ENCODE results near the gene GSAP. TPM values are rescaled to one million over a fixed set of nuclear protein-coding genes. Genes with fewer than 3 reads are reported as not detected.

The GSAP gene
- total RNA-seq, 2 donors from 2014 or later, result 3.7 to 7.7 TPM

- Histone ChIP-seq H3K9ac (ENCODE audit: low read depth in 2 of 2, low read length in 2 of 2) (no peak overlapping the region), H3K36me3 (no peaks in the 10 kb centered on the region), H3K4me1 (no peaks in the 10 kb centered on the region), H3K9me3 (no peaks in the 10 kb centered on the region), H3K27me3 (no peaks in the 10 kb centered on the region), H3K27ac (no peak overlapping the region), H3K4me3 (no peak overlapping the region)
- intact Hi-C loops (cut with DNase I), result no loop called here
- no peak for DNase-seq
- TF ChIP-seq CTCF (IDR thresholded peaks at IDR 0.05), result no peak
Measured at GRCh38 chr7:77427996-77428603, 12.0 kb upstream of the GSAP start.

- intact Hi-C loops (cut with DNase I), result no loop called here
- Histone ChIP-seq H3K4me3 (no peak overlapping the region), H3K9ac (ENCODE audit: low read depth in 2 of 2, low read length in 2 of 2) (no peak overlapping the region)
Measured at GRCh38 chr7:77426521-77427051, 10.4 kb upstream of the GSAP start.

GRCh38 chr7:77426052-77426404, 9.9 kb upstream of the GSAP start:
- Histone ChIP-seq H3K9me3 (no peaks in the 10 kb centered on the region), H3K27ac (no peak overlapping the region), H3K9ac (ENCODE audit: low read depth in 2 of 2, low read length in 2 of 2) (no peak overlapping the region), H3K4me1 (no peaks in the 10 kb centered on the region), H3K4me3 (no peak overlapping the region), H3K36me3 (no peaks in the 10 kb centered on the region), H3K27me3 (no peaks in the 10 kb centered on the region)
- DNase-seq, result no peak
- intact Hi-C loops (cut with DNase I), result no loop called here
- TF ChIP-seq CTCF (IDR thresholded peaks at IDR 0.05), result no peak

More at GRCh38 chr7:77426521-77427051, 10.4 kb upstream of the GSAP start:
- DNase-seq, result no peak
- no peak for TF ChIP-seq CTCF (IDR thresholded peaks at IDR 0.05)
- no peaks in the 10 kb centered on the region for H3K27me3 ChIP-seq
- H3K4me1 ChIP-seq, result no peaks in the 10 kb centered on the region
- H3K27ac ChIP-seq, result no peak overlapping the region
- no peaks in the 10 kb centered on the region for H3K9me3 ChIP-seq
- no peaks in the 10 kb centered on the region for H3K36me3 ChIP-seq

GRCh38 chr7:77425101-77426051, 9.2 kb upstream of the GSAP start:
- no peak for DNase-seq
- intact Hi-C loops (cut with DNase I), result no loop called here
- no peak for TF ChIP-seq CTCF (IDR thresholded peaks at IDR 0.05)
- no peak overlapping the region for H3K4me3 ChIP-seq
- no peaks in the 10 kb centered on the region for H3K36me3 ChIP-seq
- no peaks in the 10 kb centered on the region for H3K27me3 ChIP-seq
- no peaks in the 10 kb centered on the region for H3K4me1 ChIP-seq
- no peak overlapping the region for H3K9ac ChIP-seq (ENCODE audit: low read depth in 2 of 2, low read length in 2 of 2)
- no peaks in the 10 kb centered on the region for H3K9me3 ChIP-seq
- H3K27ac ChIP-seq, result no peak overlapping the region

- Histone ChIP-seq H3K36me3 (no peaks in the 10 kb centered on the region), H3K9ac (ENCODE audit: low read depth in 2 of 2, low read length in 2 of 2) (no peak overlapping the region), H3K27me3 (no peaks in the 10 kb centered on the region), H3K9me3 (no peaks in the 10 kb centered on the region), H3K4me1 (no peaks in the 10 kb centered on the region), H3K27ac (no peak overlapping the region), H3K4me3 (no peak overlapping the region)
- DNase-seq, result no peak
- intact Hi-C loops (cut with DNase I), result no loop called here
- no peak for TF ChIP-seq CTCF (IDR thresholded peaks at IDR 0.05)
Measured at GRCh38 chr7:77422500-77422899, 6.4 kb upstream of the GSAP start.

Measured in colonic mucosa (tissue), 4 donors.